GM12875 (cell line): Measurements from ENCODE around the gene GIMAP1.

ENCODE experiments used
- H3K4me3 ChIP-seq: one replicate; pipeline ENCODE4 v1.5.1; 2011; ENCODE audit warnings: low read depth, low read length, control low read depth
- TF ChIP-seq, protein P1 (sequence below): IDR thresholded peaks from 2 replicates; pipeline ENCODE4 v1.5.1; 2011; ENCODE audit warnings: low read depth, mild to moderate bottlenecking, control low read depth, inconsistent platforms, low read length, moderate library complexity, borderline replicate concordance; ENCODE audit not compliant: insufficient read depth

The GIMAP1 gene

DNA sequence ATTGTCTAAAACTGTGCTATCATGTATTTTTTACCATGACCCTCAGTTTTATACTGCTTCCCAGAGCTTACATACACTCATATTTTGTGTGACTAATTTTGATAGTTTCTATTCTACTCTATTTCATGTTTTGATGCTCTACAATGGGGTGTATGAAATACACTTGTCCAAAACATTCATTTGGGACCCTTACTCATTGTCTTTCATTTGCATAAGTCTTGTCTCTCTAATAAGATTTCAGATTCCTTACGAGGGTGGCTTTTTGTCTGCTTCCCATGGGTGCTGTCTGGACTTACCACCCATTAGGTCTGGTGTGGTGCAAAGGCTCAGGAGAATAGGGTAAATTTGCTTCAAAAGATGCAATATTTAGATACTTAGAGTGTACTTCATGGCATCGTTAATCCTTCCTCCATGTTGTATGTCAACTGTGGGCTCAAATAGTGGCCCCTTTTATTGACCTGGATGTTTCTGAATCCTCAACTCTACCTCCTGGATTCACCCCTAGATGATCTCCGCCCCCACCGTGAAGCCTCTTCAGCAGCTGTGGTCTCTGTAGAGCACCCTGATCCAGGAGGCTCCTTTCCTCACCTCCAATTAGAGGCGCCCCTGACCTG, 17.2 kb downstream of the GIMAP1 start:
- TF ChIP-seq, protein P1, sequence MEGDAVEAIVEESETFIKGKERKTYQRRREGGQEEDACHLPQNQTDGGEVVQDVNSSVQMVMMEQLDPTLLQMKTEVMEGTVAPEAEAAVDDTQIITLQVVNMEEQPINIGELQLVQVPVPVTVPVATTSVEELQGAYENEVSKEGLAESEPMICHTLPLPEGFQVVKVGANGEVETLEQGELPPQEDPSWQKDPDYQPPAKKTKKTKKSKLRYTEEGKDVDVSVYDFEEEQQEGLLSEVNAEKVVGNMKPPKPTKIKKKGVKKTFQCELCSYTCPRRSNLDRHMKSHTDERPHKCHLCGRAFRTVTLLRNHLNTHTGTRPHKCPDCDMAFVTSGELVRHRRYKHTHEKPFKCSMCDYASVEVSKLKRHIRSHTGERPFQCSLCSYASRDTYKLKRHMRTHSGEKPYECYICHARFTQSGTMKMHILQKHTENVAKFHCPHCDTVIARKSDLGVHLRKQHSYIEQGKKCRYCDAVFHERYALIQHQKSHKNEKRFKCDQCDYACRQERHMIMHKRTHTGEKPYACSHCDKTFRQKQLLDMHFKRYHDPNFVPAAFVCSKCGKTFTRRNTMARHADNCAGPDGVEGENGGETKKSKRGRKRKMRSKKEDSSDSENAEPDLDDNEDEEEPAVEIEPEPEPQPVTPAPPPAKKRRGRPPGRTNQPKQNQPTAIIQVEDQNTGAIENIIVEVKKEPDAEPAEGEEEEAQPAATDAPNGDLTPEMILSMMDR, result no peak
- no peak overlapping the region for H3K4me3 ChIP-seq

DNA sequence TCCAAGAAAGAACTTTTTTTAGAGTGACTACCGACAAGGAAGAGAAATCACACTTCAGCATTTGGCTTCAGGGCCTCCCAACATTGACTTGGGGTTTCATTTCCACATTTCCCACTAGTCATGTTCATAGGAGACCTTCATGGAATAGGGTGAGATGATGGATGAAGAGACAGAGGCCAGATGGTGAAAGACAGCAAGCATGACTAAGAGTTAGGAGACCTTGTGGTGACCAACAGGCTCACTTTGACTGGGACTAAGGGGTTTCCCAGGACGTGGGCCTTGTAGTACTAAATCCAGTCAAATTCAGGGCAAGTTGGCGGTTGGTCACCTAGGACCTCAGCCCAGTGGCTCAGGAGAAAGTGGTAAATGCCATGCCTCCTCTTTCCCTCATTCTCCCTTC, 17.8 kb downstream of the GIMAP1 start:
- H3K4me3 ChIP-seq, result no peak overlapping the region
- TF ChIP-seq, protein P1, result no peak

DNA sequence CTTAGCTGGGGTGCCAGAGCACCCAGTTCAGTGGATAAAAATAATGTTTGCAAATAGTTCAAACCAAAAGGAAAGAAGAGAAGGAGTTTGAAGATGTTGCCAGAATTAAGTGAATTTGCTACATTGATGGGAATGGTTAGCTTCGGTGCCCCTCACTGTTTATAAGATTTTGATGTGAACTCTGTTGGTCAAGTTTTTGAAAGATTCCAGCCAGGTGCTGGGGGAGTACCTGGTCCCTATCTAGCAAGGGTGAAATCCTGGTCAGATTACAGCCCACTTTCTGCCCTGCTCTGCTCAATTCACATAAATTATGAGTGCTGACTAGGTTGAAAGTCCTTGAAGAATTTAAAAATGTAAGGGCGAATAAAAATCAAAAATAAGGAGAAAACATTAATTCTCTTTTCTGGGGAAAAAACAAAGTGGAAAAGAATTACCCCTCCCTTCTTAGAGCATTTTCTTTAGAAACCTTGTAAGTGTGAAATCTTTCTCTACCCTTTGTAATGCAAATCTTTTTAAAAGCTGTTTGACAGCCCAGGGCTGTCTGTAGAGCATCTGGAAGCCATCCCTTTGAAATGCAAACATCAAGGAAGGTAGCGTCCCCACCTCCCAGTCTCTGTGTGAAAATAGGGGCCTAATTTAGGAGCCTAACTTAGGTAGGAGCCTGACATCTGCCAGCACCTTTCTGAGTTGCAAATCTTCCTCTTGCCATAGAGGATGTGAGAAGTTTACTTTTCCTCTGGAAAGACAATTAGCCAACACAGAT, 19.4 kb downstream of the GIMAP1 start:
- no peak overlapping the region for H3K4me3 ChIP-seq
- TF ChIP-seq, protein P1, result no peak

DNA sequence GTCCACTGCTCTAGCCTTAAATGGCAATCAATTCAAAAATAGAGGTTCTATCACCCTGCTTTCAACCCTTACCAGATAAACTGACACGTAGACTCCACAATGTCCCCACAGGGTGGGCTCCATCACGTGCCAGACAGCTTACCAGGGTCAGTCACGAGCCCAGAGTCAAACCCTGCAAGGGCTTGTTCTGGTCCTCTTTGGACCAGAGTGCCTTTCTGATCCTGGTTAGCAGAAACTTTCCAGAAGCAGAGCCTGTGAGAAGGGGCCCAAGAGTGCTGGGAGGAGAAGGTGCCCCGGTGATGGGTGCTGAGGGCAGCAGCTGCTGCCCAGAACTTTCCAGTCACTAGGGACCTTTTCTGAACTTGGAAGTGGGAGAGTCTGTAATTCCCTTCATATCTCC, 20.5 kb downstream of the GIMAP1 start:
- peak overlapping the region; percentile 76 for H3K4me3 ChIP-seq
- TF ChIP-seq, protein P1, result no peak

DNA sequence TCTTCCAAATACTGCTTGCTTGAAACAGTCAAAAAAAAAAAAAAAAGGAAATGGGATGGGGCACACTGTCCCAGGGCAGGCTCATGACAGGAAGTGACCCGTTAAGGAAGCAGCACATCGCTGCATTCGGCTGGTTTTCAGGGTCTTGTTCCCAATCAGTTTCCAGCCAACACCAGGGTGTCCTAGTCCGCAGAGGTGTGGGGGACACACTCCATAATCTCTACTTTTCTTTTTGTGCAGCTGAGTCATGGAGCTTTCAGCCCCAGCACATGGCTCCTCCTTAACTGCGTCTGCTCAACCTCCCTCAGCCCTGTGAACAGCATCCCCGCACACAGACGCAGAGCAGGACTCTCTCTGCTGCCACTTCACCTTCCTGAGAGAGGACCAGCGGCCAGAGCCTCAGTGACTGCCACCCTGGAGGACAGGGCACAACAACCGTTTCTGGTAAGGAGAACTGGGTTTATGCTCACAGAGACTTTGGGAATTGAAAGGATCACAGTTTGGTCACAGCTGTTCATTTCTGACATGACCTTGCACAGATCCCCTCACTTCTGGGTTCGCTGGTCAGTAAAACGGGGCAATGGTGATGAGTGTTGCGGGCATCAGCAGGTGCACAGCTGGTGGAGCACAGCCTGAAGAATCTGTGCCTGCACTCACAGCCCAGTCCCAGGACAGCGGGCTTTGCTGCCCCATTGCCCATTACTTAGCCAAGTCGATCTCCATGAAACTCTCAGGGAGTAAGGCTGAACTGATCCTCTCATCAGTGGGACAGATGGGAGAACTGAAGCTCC, 21.0 kb downstream of the GIMAP1 start, which contains the start of gene GIMAP5:
Gene GIMAP5 (plus strand): TSS at position 154 of the 791 bp plus-strand sequence. CDS start 3,467 bp downstream, outside the sequence.
- peak within 1 kb of the TSS; percentile 76 for H3K4me3 ChIP-seq
- TF ChIP-seq, protein P1, result no peak

DNA sequence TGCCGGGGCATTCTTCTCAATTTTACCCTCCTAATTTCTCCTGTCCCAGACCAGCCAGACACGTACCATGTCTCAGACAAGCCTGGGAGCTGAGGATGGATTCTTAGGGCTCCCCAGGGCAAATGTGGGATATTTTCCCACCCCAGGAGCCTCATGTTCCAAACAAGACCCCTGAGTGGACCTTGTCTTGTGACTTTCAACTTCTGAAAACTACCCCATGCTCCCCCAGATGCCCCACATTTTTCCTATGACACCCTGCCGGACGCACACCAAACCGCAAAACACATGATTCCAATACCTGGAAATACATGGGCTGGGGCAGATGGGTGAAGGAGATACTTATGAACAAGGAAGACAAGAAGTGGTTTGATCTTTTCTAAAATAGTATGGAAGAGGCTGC, 21.7 kb downstream of the GIMAP1 start:
- H3K4me3 ChIP-seq, result peak overlapping the region; percentile 76

More for the DNA sequence above, 21.7 kb downstream of the GIMAP1 start:
- TF ChIP-seq, protein P1, result no peak
